ENCODE data around the gene MED13L. TPM values are rescaled to one million over a fixed set of nuclear protein-coding genes. Genes with fewer than 3 reads are reported as not detected.

Gene MED13L
- total and polyA plus RNA-seq, 2 donors (not counting 3 experiments of a cell fraction or from before 2014, with no cell fraction given): 27.4 to 93.6 TPM

DNA sequence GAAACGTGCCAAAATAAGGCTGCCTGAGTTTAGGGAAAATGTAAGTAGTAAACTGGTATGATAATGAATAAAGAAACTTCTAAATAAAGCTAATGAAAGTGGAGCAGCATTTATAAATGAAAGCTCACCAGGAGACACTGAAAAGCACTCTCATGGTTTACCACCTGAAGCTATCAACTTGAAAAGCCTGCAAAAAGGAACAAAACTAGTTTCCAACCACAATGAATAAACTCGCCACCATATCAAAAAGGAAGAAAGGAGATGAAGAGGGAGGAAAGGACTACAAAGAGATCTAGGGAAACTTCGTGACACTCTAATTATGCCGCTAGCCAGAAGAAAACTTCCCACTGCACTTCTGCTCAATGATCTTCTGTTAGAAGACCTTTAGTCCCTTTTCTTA, 66.7 kb downstream of the MED13L start:
- BruUV-seq (replicated peaks): no TSS peak
- H3K9ac ChIP-seq (replicated peaks; ENCODE audit: extremely low read depth, insufficient read depth, low read length): no peak overlapping the region
- intact Hi-C loops (cut with micrococcal nuclease) (no loop called here), dilution Hi-C loops (cut with MboI; ENCODE audit: extremely low pct_ligation_motif_present, low sequenced_read_pairs) (no loop called here)
- H2AFZ ChIP-seq (ENCODE audit: low read depth, low read length): no peak overlapping the region
- no peak overlapping the region for H3K27ac ChIP-seq (ENCODE audit: insufficient read depth, low read depth, low read length)
- H3K9me3 ChIP-seq (replicated peaks; ENCODE audit: control insufficient read depth, insufficient read depth, low read length): no peaks in the 10 kb centered on the region
- DNase-seq (ENCODE audit: low read depth, low spot score) (no peak), FAIRE-seq (no peak)
- TF ChIP-seq MAX (IDR thresholded peaks at IDR 0.05; ENCODE audit: insufficient read depth, insufficient read length) (no peak), GATA2 (IDR thresholded peaks at IDR 0.05; ENCODE audit: insufficient read depth, insufficient read length, low read depth, low read length) (no peak), POLR2A (IDR thresholded peaks at IDR 0.05; ENCODE audit: low read depth, low read length) (no peak), MYC (IDR thresholded peaks at IDR 0.05; ENCODE audit: low read depth, low read length) (no peak), JUN (IDR thresholded peaks at IDR 0.05; ENCODE audit: borderline replicate concordance, insufficient read depth, insufficient read length, low read depth) (no peak), POLR2AphosphoS5 (IDR thresholded peaks at IDR 0.05; ENCODE audit: insufficient read depth, low read depth, low read length) (no peak), FOS (IDR thresholded peaks at IDR 0.05; ENCODE audit: borderline replicate concordance, insufficient read depth, low read length) (no peak), EZH2 (IDR thresholded peaks at IDR 0.05; ENCODE audit: borderline replicate concordance, low read depth, low read length, severe bottlenecking) (no peak)
- TF ChIP-seq, protein P1, sequence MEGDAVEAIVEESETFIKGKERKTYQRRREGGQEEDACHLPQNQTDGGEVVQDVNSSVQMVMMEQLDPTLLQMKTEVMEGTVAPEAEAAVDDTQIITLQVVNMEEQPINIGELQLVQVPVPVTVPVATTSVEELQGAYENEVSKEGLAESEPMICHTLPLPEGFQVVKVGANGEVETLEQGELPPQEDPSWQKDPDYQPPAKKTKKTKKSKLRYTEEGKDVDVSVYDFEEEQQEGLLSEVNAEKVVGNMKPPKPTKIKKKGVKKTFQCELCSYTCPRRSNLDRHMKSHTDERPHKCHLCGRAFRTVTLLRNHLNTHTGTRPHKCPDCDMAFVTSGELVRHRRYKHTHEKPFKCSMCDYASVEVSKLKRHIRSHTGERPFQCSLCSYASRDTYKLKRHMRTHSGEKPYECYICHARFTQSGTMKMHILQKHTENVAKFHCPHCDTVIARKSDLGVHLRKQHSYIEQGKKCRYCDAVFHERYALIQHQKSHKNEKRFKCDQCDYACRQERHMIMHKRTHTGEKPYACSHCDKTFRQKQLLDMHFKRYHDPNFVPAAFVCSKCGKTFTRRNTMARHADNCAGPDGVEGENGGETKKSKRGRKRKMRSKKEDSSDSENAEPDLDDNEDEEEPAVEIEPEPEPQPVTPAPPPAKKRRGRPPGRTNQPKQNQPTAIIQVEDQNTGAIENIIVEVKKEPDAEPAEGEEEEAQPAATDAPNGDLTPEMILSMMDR (IDR thresholded peaks at IDR 0.05; ENCODE audit: extremely low read depth in 1 of 2, insufficient read depth in 1 of 2, low read depth in 1 of 2, low read length in 2 of 2): no peak
- no peaks in the 10 kb centered on the region for H3K4me1 ChIP-seq (ENCODE audit: control insufficient read depth, extremely low read depth, insufficient read depth, low read length)
- peaks cover 37% of the 10 kb centered on the region for H4K20me1 ChIP-seq (replicated peaks; ENCODE audit: control insufficient read depth, extremely low read depth, insufficient read depth, low read length)
- H3K27me3 ChIP-seq (ENCODE audit: control insufficient read depth in 2 of 2, insufficient read depth in 2 of 2, low read length in 2 of 2): no peaks in the 10 kb centered on the region
- H3K79me2 ChIP-seq (ENCODE audit: control insufficient read depth, insufficient read depth, low read length): peaks cover 77% of the 10 kb centered on the region
- ChIA-PET CTCF (interaction anchor here (1.8 kb wide), 1 partner anchor 25 kb away, joined by 5 read pairs; no protein-coding TSS in a partner anchor), POLR2A (no interaction called here)
- H3K36me3 ChIP-seq (ENCODE audit: control insufficient read depth in 2 of 2, extremely low read depth in 1 of 2, insufficient read depth in 2 of 2, low read length in 2 of 2): no peaks in the 10 kb centered on the region
- H3K4me2 ChIP-seq (ENCODE audit: insufficient read depth, low read length): no peak overlapping the region
- no peak overlapping the region for H3K4me3 ChIP-seq (replicated peaks in 1 of 3; ENCODE audit: insufficient read depth in 1 of 3, low read depth in 1 of 3, low read length in 3 of 3)
- H3K9me1 ChIP-seq (replicated peaks; ENCODE audit: control insufficient read depth, extremely low read depth, insufficient read depth, low read length): no peaks in the 10 kb centered on the region
